Osteoblast (primary cell): ENCODE results near the gene PLSCR2. TPM values are rescaled to one million over a fixed set of nuclear protein-coding genes. Genes with fewer than 3 reads are reported as not detected.

Experiments used
- DNase-seq: peaks from one replicate; pipeline ENCODE4 v3.0.0; 2011; ENCODE audit warnings: low spot score, mixed read lengths; ENCODE audit not compliant: insufficient read length; ENCODE audit errors: missing footprints
- H2AFZ ChIP-seq: 2 replicates; pipeline ENCODE4 v1.6.0; 2011; ENCODE audit warnings: mild to moderate bottlenecking, low read length
- H3K27ac ChIP-seq: 2 replicates; pipeline ENCODE4 v1.5.1; 2011; ENCODE audit warnings: mild to moderate bottlenecking, low read depth, low read length, moderate library complexity
- H3K27me3 ChIP-seq: 2 replicates; pipeline ENCODE4 v1.6.0; 2012; ENCODE audit warnings: mild to moderate bottlenecking, control low read depth, inconsistent platforms, low read length, moderate library complexity; ENCODE audit not compliant: insufficient read depth
- H3K36me3 ChIP-seq: 2 replicates; pipeline ENCODE4 v1.5.1; 2011; ENCODE audit warnings: mild to moderate bottlenecking, low read length, control low read depth, moderate library complexity; ENCODE audit not compliant: insufficient read depth
- H3K4me1 ChIP-seq: 2 replicates; pipeline ENCODE4 v1.5.1; 2011; ENCODE audit warnings: mild to moderate bottlenecking, low read length, control low read depth, moderate library complexity; ENCODE audit not compliant: insufficient read depth
- H3K4me2 ChIP-seq: 2 replicates; pipeline ENCODE4 v1.6.0; 2011; ENCODE audit warnings: mild to moderate bottlenecking, low read length; ENCODE audit not compliant: insufficient read depth
- H3K4me3 ChIP-seq: fragments of 200-600 bp; sonication (generic); 3 replicates; pipeline ENCODE4 v1.5.1; 2012; ENCODE audit warnings: mild to moderate bottlenecking, low read length, inconsistent platforms; ENCODE audit not compliant: insufficient read depth
- H3K79me2 ChIP-seq: 2 replicates; pipeline ENCODE4 v1.6.0; 2012; ENCODE audit warnings: mild to moderate bottlenecking, low read length, control low read depth, inconsistent platforms; ENCODE audit not compliant: insufficient read depth
- H3K9me3 ChIP-seq: 2 replicates; pipeline ENCODE4 v1.5.1; 2011; ENCODE audit warnings: low read depth, low read length, control low read depth
- H4K20me1 ChIP-seq: 2 replicates; pipeline ENCODE4 v1.6.0; 2012; ENCODE audit warnings: mild to moderate bottlenecking, low read length, control low read depth; ENCODE audit not compliant: insufficient read depth
- CTCF ChIP-seq: IDR thresholded peaks from 2 replicates; pipeline ENCODE4 v1.5.1; 2011; ENCODE audit warnings: mild to moderate bottlenecking, low read depth, low read length, moderate library complexity; ENCODE audit errors: extremely low read depth
- total RNA-seq: library from RNA; depleted of rRNA; stranded (reverse); fragments of >200 nt; gene quantifications from 2 replicates; pipeline ENCODE4 v1.2.3, GENCODE V29; 2012

PLSCR2 gene
- total RNA-seq, 1 donor, result not detected

GRCh38 chr3:146395164-146395563, 74.2 kb downstream of the PLSCR2 start:
- no peaks in the 10 kb centered on the region for H4K20me1 ChIP-seq
- no peak for TF ChIP-seq CTCF
- no peak for DNase-seq
- H3K4me1 ChIP-seq, result peaks cover 8% of the 10 kb centered on the region
- H2AFZ ChIP-seq, result no peak overlapping the region
- H3K79me2 ChIP-seq, result no peaks in the 10 kb centered on the region
- H3K27me3 ChIP-seq, result no peaks in the 10 kb centered on the region
- no peaks in the 10 kb centered on the region for H3K36me3 ChIP-seq
- no peaks in the 10 kb centered on the region for H3K9me3 ChIP-seq
- no peak overlapping the region for H3K4me2 ChIP-seq
- no peak overlapping the region for H3K27ac ChIP-seq
- no peak overlapping the region for H3K4me3 ChIP-seq

GRCh38 chr3:146390957-146391356, 78.4 kb downstream of the PLSCR2 start:
- peak; percentile 48 for DNase-seq
- Histone ChIP-seq H3K36me3 (no peaks in the 10 kb centered on the region), H2AFZ (no peak overlapping the region), H3K4me1 (peaks cover 10% of the 10 kb centered on the region), H3K9me3 (no peaks in the 10 kb centered on the region), H3K4me2 (peak overlapping the region; percentile 45), H3K4me3 (no peak overlapping the region), H3K27ac (peak overlapping the region; percentile 16), H4K20me1 (no peaks in the 10 kb centered on the region), H3K79me2 (no peaks in the 10 kb centered on the region), H3K27me3 (no peaks in the 10 kb centered on the region)
- TF ChIP-seq CTCF, result no peak

GRCh38 chr3:146390006-146390772, 79.2 kb downstream of the PLSCR2 start:
- no peak for DNase-seq
- H3K4me2 ChIP-seq, result peak overlapping the region; percentile 45
- H3K4me1 ChIP-seq, result peaks cover 10% of the 10 kb centered on the region

More at GRCh38 chr3:146390006-146390772, 79.2 kb downstream of the PLSCR2 start:
- Histone ChIP-seq H2AFZ (no peak overlapping the region), H3K9me3 (no peaks in the 10 kb centered on the region), H3K4me3 (peak overlapping the region; percentile 10), H4K20me1 (no peaks in the 10 kb centered on the region), H3K27me3 (no peaks in the 10 kb centered on the region), H3K27ac (no peak overlapping the region), H3K36me3 (no peaks in the 10 kb centered on the region), H3K79me2 (no peaks in the 10 kb centered on the region)
- TF ChIP-seq CTCF, result no peak
